HG03159 (cell line): ENCODE measurements around the gene TANC1.
"Not testable (repeated sequence)": the region's sequence is repeated elsewhere in the genome, so short reads cannot be mapped to it uniquely, and the experiment has no call there.

Experiments used
- ATAC-seq: cut with Tn5 transposase; IDR thresholded peaks from one replicate; pipeline ENCODE4 v1.9.1; 2021; ENCODE audit warnings: mild to moderate bottlenecking, moderate library complexity; ENCODE audit not compliant: unreplicated experiment

Gene TANC1

GRCh38 chr2:159022019-159022418 is 53.6 kb downstream of the TANC1 start:
- no peak for ATAC-seq

- no peak for ATAC-seq
These were observed 57.7 kb downstream of the TANC1 start for GRCh38 chr2:159026170-159026569.

GRCh38 chr2:159028776-159029175 is 60.3 kb downstream of the TANC1 start:
- no peak for ATAC-seq

GRCh38 chr2:159029936-159030335 is 61.5 kb downstream of the TANC1 start:
- no peak for ATAC-seq

- no peak for ATAC-seq
These were observed 62.4 kb downstream of the TANC1 start for GRCh38 chr2:159030674-159031380.

GRCh38 chr2:159032146-159032545 is 63.7 kb downstream of the TANC1 start:
- ATAC-seq: no peak

- no peak for ATAC-seq
These were observed 64.1 kb downstream of the TANC1 start for GRCh38 chr2:159032580-159032979.

GRCh38 chr2:159034713-159035112 is 66.3 kb downstream of the TANC1 start:
- ATAC-seq: no peak

- no peak for ATAC-seq
These were observed 67.5 kb downstream of the TANC1 start for GRCh38 chr2:159035790-159036411.

- not testable (repeated sequence) for ATAC-seq
These were observed 68.0 kb downstream of the TANC1 start for GRCh38 chr2:159036461-159036860.

GRCh38 chr2:159041328-159041727 is 72.9 kb downstream of the TANC1 start:
- ATAC-seq: not testable (repeated sequence)

GRCh38 chr2:159042115-159042850 is 73.8 kb downstream of the TANC1 start:
- no peak for ATAC-seq

- ATAC-seq: no peak
These were observed 75.3 kb downstream of the TANC1 start for GRCh38 chr2:159043710-159044109.

- ATAC-seq: no peak
These were observed 76.4 kb downstream of the TANC1 start for GRCh38 chr2:159044804-159045286.

GRCh38 chr2:159045545-159046454 is 77.4 kb downstream of the TANC1 start:
- no peak for ATAC-seq

- ATAC-seq: no peak
These were observed 78.5 kb downstream of the TANC1 start for GRCh38 chr2:159046966-159047365.

- no peak for ATAC-seq
These were observed 82.0 kb downstream of the TANC1 start for GRCh38 chr2:159050426-159050825.

- ATAC-seq: no peak
These were observed 82.7 kb downstream of the TANC1 start for GRCh38 chr2:159051133-159051532.

- ATAC-seq: no peak
These were observed 83.2 kb downstream of the TANC1 start for GRCh38 chr2:159051661-159052060.

GRCh38 chr2:159052157-159052601 is 83.7 kb downstream of the TANC1 start:
- ATAC-seq: no peak
